H1 (cell line): Measurements from ENCODE around the gene MRPL16. TPM values are rescaled to one million over a fixed set of nuclear protein-coding genes. Genes with fewer than 3 reads are reported as not detected.

ENCODE experiments used
- CBX5 ChIP-seq: fragments of 300-800, 300-1000 bp; sonication (generic); IDR thresholded peaks from 2 replicates; pipeline ENCODE4 v1.7.1; 2016; ENCODE audit warnings: antibody characterized with exemption, low read length, low read depth
- CTCF ChIP-seq, 3 experiments: IDR thresholded peaks; 1 replicate in 2 of 3; 2 replicates in 1 of 3; pipeline versions ENCODE4 v1.5.1 to v1.6.1; 2011; ENCODE audit warnings: low read length in 3 of 3, mild to moderate bottlenecking in 3 of 3, inconsistent platforms in 2 of 3, low read depth in 1 of 3, moderate library complexity in 1 of 3; ENCODE audit not compliant: insufficient read depth in 1 of 3; ENCODE audit errors: control extremely low read depth in 1 of 3
- EGR1 ChIP-seq: IDR thresholded peaks from 2 replicates; pipeline ENCODE4 v1.6.1; 2011; ENCODE audit warnings: low read depth, low read length, borderline replicate concordance
- RAD21 ChIP-seq, 2 experiments: IDR thresholded peaks in 1 of 2; conservative IDR thresholded peaks in 1 of 2; 2 replicates each; pipeline ENCODE4 v1.6.1; 2011; ENCODE audit warnings: low read depth in 2 of 2, low read length in 2 of 2, improper control_type of control experiment in 1 of 2, inconsistent platforms in 1 of 2, mild to moderate bottlenecking in 1 of 2, moderate library complexity in 1 of 2
- SP1 ChIP-seq: IDR thresholded peaks from 2 replicates; pipeline ENCODE4 v1.6.1; 2011; ENCODE audit warnings: low read depth, low read length
- SRF ChIP-seq: IDR thresholded peaks from 2 replicates; pipeline ENCODE4 v1.6.1; 2011; ENCODE audit warnings: mild to moderate bottlenecking, low read depth, low read length, moderate library complexity
- TAF7 ChIP-seq: optimal IDR thresholded peaks from 2 replicates; pipeline ENCODE3; 2011; ENCODE audit warnings: low read depth, mild to moderate bottlenecking, inconsistent platforms, low read length, moderate library complexity, borderline replicate concordance
- TCF12 ChIP-seq: IDR thresholded peaks from 2 replicates; pipeline ENCODE4 v1.6.1; 2011; ENCODE audit warnings: low read depth, mild to moderate bottlenecking, low read length
- USF2 ChIP-seq: IDR thresholded peaks from 2 replicates; pipeline ENCODE4 v1.6.1; 2011; ENCODE audit warnings: low read length, improper control_type of control experiment
- polyA plus RNA-seq, 7 experiments: library from polyadenylated mRNA; depleted of rRNA in 3 of 7; stranded (reverse) in 5 of 7; unstranded in 2 of 7; fragments of >200 nt in 5 of 7; fragments of 200-250 nt in 2 of 7; gene quantifications; 1 replicate in 5 of 7; 2 replicates in 1 of 7; 4 replicates in 1 of 7; pipeline versions ENCODE4 v1.2.1 to v1.2.3, GENCODE V29; 2011 to 2013; ENCODE audit warnings: missing spikeins in 2 of 7, mixed read lengths in 2 of 7
- total RNA-seq: library from RNA; stranded (reverse); fragmentation: NEBNext Ultra II Directional; extraction: Animal tissue kit (Norgen Biotek cat#: 25700); gene quantifications from 2 replicates; pipeline ENCODE4 v1.2.1, GENCODE V29; 2021

MRPL16 gene
- total and polyA plus RNA-seq, 2 of the 8 experiments (the other 6 are each of a cell fraction or from before 2014, with no cell fraction given): 69.2 to 79.8 TPM

GRCh38 chr11:59810189-59810910 is at the start of gene MRPL16 (continued):
- peak; percentile 22 to 31 (median 30); a peak in 3 of 4 replicates for TF ChIP-seq CTCF (IDR thresholded peaks at IDR 0.05; ENCODE audit: control extremely low read depth in 1 of 3, insufficient read depth in 1 of 3, low read depth in 1 of 3, low read length in 3 of 3)
- TF ChIP-seq SP1: peak; percentile 71; the same call in 1 of the 2 replicates
- peak; percentile 91 for TF ChIP-seq TAF7
- TF ChIP-seq RAD21 (IDR thresholded peaks at IDR 0.05 in 1 of 2, conservative IDR thresholded peaks at IDR 0.05 in 1 of 2; ENCODE audit: low read depth in 2 of 2, low read length in 2 of 2): peak; percentile 26 to 43
- TF ChIP-seq SRF: peak; percentile 67
- TF ChIP-seq USF2: 0 out of 2 replicates have a peak, but pooled peaks have one; percentile 21
- 0 out of 2 replicates have a peak, but pooled peaks have one; percentile 38 for TF ChIP-seq TCF12
- no peak for TF ChIP-seq CBX5
- 0 out of 2 replicates have a peak, but pooled peaks have one; percentile 44 for TF ChIP-seq EGR1
